Measurements from ENCODE around the gene MFAP4. TPM values are rescaled to one million over a fixed set of nuclear protein-coding genes. Genes with fewer than 3 reads are reported as not detected.

The MFAP4 gene
- total RNA-seq, 3 donors from 2014 or later: 45.5 to 186 (median 116) TPM

DNA sequence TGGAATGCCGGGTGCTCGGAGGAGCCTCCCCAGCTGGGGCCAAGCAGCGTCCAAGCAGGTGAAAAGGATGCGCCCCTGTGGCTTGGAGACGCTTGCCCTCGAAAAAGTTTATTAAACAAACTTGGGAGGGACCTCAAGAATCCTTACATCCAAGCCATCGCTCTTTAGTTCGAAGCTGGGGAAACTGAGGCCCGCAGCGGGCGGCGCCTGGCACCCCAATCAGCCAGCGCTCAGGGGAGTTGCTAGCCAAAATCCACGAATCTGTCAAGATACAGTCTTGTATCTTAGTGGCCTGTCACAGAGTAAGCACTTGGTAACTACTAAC, 23.9 kb downstream of the MFAP4 start:
- Histone ChIP-seq H3K27me3 (no peaks in the 10 kb centered on the region), H3K4me1 (peaks cover 0 to 10% of the 10 kb centered on the region in 2 donors), H3K27ac (peak overlapping the region; percentile 92 to 96), H3K36me3 (no peaks in the 10 kb centered on the region), H3K9me3 (no peaks in the 10 kb centered on the region), H3K4me3 (peak overlapping the region; percentile 66 to 86 (median 85))
- intact Hi-C loops (cut with DNase I; ENCODE audit: low total_unique reads): loop anchor here (5.0 to 10.0 kb wide), 2 partner anchors 84 to 292 kb away; no protein-coding TSS in a partner anchor
- TF ChIP-seq POLR2AphosphoS5 (IDR thresholded peaks at IDR 0.05): no peak
- DNase-seq (ENCODE audit: low spot score in 2 of 2): no peak

DNA sequence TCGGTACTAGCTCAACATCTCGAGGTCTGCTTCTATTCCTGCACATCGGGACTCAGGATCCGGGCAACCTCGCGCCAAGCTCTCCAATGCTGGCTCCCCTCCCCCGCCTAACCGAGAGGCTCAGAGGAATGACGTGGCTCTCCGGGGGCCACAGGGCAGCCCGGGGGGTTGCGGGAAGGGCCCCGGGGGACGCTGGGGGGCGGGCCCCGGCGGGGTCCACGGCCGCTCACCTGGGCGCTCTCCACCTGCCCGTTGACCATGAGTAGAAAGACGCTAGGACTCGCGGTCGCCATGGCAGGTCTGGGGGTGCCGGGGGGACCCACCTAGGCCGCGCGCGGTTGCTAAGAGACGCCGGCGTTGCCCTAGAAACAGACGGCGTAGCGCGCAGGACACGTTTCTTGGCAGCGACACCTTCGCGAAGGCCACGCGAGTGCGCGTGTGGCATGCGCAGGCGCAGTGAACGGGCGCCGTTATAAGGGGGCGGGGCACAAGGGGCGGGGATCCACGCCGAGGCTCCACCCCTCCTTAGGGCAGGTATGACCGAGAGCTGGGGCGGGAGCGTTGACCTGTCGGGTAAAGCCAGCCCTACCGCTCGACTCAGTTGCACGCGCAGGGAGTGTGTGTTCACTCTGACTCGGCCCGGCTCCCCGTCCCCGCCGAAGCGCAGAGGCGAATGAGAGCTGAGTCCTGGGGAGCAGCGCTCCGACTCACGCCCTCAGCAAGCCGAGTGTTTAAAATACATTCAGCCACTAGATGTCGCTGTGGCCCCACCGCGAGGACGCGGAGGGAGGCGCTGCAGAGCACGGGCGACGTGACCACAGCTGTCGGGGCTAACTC, 24.5 kb downstream of the MFAP4 start, which contains the start of gene B9D1:
Gene B9D1, minus strand, starts transcription at position 447 of the 837 bp plus-strand sequence. Its CDS starts 154 bp downstream, at position 293.
- intact Hi-C loops (cut with DNase I; ENCODE audit: low total_unique reads): loop anchor here (5.0 to 10.0 kb wide), 2 partner anchors 85 to 292 kb away; no protein-coding TSS in a partner anchor
- no peaks in the 10 kb centered on the region for H3K9me3 ChIP-seq
- H3K4me1 ChIP-seq: peaks cover 0 to 10% of the 10 kb centered on the region in 2 donors
- peak; percentile 55 to 84 (median 63) for TF ChIP-seq POLR2AphosphoS5 (IDR thresholded peaks at IDR 0.05)
- no peak for TF ChIP-seq POLR2A (IDR thresholded peaks at IDR 0.05)
- TF ChIP-seq, protein P1, sequence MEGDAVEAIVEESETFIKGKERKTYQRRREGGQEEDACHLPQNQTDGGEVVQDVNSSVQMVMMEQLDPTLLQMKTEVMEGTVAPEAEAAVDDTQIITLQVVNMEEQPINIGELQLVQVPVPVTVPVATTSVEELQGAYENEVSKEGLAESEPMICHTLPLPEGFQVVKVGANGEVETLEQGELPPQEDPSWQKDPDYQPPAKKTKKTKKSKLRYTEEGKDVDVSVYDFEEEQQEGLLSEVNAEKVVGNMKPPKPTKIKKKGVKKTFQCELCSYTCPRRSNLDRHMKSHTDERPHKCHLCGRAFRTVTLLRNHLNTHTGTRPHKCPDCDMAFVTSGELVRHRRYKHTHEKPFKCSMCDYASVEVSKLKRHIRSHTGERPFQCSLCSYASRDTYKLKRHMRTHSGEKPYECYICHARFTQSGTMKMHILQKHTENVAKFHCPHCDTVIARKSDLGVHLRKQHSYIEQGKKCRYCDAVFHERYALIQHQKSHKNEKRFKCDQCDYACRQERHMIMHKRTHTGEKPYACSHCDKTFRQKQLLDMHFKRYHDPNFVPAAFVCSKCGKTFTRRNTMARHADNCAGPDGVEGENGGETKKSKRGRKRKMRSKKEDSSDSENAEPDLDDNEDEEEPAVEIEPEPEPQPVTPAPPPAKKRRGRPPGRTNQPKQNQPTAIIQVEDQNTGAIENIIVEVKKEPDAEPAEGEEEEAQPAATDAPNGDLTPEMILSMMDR (IDR thresholded peaks at IDR 0.05): peak; percentile 97 to 99 (median 99)
- H3K27me3 ChIP-seq: no peaks in the 10 kb centered on the region
- peak within 1 kb of the TSS; percentile 66 to 86 (median 85) for H3K4me3 ChIP-seq
- H3K27ac ChIP-seq: peak within 1 kb of the TSS; percentile 92 to 96
- DNase-seq (ENCODE audit: low spot score in 2 of 2): peak; percentile 91 to 93
- no peaks in the 10 kb centered on the region for H3K36me3 ChIP-seq

DNA sequence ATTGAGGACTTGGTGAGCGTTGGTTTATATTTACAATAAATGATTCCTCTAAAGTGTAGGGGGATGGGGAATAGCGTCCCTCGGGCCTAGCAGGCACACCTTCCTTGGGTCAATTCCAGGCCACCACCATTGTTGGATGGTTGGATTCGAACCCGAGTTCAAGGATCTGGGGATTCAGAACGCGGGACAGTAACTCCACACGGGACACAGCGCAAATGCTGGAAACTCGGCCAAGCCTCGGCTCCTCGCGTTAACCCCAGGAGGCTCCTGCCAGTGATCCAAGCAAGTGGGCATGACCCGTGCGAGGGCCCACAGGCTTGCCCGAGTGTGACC, 25.1 kb downstream of the MFAP4 start:
- H3K36me3 ChIP-seq: no peaks in the 10 kb centered on the region
- H3K4me3 ChIP-seq: peak overlapping the region; percentile 66 to 86 (median 85)
- peaks cover 0 to 10% of the 10 kb centered on the region in 2 donors for H3K4me1 ChIP-seq
- intact Hi-C loops (cut with DNase I; ENCODE audit: low total_unique reads): loop anchor here (5.0 to 10.0 kb wide), 2 partner anchors 85 to 293 kb away; no protein-coding TSS in a partner anchor
- no peaks in the 10 kb centered on the region for H3K27me3 ChIP-seq
- TF ChIP-seq POLR2A (IDR thresholded peaks at IDR 0.05): no peak
- TF ChIP-seq POLR2AphosphoS5 (IDR thresholded peaks at IDR 0.05): no peak
- TF ChIP-seq, protein P1 (IDR thresholded peaks at IDR 0.05): no peak
- peak overlapping the region; percentile 92 to 96 for H3K27ac ChIP-seq
- DNase-seq (ENCODE audit: low spot score in 2 of 2): no peak
- no peaks in the 10 kb centered on the region for H3K9me3 ChIP-seq

DNA sequence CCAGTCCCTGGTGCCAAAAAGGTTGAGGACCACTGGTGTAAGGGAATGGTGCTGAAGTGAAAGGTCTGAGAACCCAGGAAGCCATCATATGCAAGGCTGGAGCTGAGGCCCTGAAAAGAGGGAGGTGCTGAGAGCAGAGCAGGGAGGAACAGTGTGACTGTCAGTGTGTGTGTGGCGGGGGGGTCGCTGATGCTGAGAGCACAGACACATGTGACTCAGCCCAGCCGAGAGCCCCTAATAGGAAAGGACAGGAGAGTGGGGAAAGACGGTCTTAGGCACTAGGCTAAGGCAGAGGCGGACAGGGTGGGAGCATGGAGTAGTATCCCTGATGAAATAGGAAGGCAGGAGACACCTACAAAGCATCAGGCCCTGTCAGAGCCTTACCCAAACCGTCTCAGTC, 25.7 kb downstream of the MFAP4 start:
- intact Hi-C loops (cut with DNase I; ENCODE audit: low total_unique reads): loop anchor here (5.0 to 10.0 kb wide), 2 partner anchors 86 to 293 kb away; no protein-coding TSS in a partner anchor
- Histone ChIP-seq H3K36me3 (no peaks in the 10 kb centered on the region), H3K4me1 (peaks cover 0 to 10% of the 10 kb centered on the region in 2 donors), H3K9me3 (no peaks in the 10 kb centered on the region), H3K27me3 (no peaks in the 10 kb centered on the region), H3K27ac (peak overlapping the region in 1 of 2 donors; percentile 92), H3K4me3 (peak overlapping the region in 2 of 3 donors; percentile 85 to 86)
- TF ChIP-seq, protein P1 (IDR thresholded peaks at IDR 0.05): no peak
- TF ChIP-seq POLR2A (IDR thresholded peaks at IDR 0.05): no peak
- TF ChIP-seq POLR2AphosphoS5 (IDR thresholded peaks at IDR 0.05): no peak
- DNase-seq (ENCODE audit: low spot score in 2 of 2): no peak

DNA sequence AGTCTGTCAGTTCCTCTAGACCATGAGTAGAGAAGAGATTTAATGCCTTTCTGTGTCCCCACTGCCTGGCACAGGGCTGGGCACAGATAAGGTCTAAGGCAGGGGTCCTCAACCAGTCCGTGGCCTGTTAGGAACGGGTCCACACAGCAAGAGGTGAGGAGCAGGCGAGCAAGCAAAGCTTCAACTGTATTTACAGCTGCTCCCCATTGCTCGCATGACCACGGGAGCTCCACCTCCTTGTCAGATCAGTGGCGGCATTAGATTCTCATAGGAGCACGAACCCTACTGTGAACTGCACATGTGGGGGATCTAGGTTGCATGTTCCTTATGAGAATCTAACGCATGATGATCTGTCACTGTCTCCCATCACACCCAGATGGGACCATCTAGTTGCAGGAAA, 26.2 kb downstream of the MFAP4 start:
- intact Hi-C loops (cut with DNase I; ENCODE audit: low total_unique reads): loop anchor here (5.0 to 10.0 kb wide), 2 partner anchors 87 to 294 kb away; no protein-coding TSS in a partner anchor
- no peaks in the 10 kb centered on the region for H3K27me3 ChIP-seq
- DNase-seq (ENCODE audit: low spot score in 2 of 2): no peak
- no peak overlapping the region for H3K4me3 ChIP-seq
- H3K27ac ChIP-seq: no peak overlapping the region
- TF ChIP-seq POLR2A (IDR thresholded peaks at IDR 0.05): no peak
- no peak for TF ChIP-seq POLR2AphosphoS5 (IDR thresholded peaks at IDR 0.05)
- TF ChIP-seq, protein P1 (IDR thresholded peaks at IDR 0.05): no peak
- H3K4me1 ChIP-seq: peaks cover 0 to 10% of the 10 kb centered on the region in 2 donors
- no peaks in the 10 kb centered on the region for H3K36me3 ChIP-seq
- H3K9me3 ChIP-seq: no peaks in the 10 kb centered on the region
